Measurements from ENCODE around the gene FAM177B.
A peak's percentile ranks its signal among the peaks of the same experiment; 100 is the strongest.

Gene FAM177B
- total RNA-seq = 0 to 4.3 (median 0.56) reads per million in 17 experiments

DNA sequence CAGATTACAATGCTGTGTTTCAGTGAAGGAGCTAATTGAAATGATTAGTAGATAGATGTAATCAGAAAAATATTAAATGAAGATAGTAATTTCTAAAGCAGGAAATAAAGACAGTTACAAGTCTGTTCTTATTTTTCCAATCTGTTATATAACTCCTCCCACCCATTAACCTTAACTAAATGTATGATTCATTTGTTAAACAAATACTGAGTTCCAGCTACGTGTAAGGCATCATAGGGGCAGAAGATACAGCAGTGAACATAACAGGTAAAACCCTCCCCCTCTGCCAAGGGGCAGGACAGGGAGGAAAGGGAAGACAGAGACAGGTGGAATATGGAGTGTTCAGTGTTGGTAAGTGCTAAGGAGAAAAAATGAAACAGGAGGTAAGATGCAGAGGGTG is at the start of gene FAM177B:
Gene FAM177B, plus strand, starts transcription at position 231 of the 400 bp plus-strand sequence. CDS start 9,344 bp downstream, outside the sequence.
- no peak for DNase-seq

- DNase-seq = no peak
These were observed 46.0 kb upstream of the FAM177B start for GRCh38 chr1:222691016-222691415.

GRCh38 chr1:222694927-222695326 is 42.1 kb upstream of the FAM177B start:
- no peak for DNase-seq

DNA sequence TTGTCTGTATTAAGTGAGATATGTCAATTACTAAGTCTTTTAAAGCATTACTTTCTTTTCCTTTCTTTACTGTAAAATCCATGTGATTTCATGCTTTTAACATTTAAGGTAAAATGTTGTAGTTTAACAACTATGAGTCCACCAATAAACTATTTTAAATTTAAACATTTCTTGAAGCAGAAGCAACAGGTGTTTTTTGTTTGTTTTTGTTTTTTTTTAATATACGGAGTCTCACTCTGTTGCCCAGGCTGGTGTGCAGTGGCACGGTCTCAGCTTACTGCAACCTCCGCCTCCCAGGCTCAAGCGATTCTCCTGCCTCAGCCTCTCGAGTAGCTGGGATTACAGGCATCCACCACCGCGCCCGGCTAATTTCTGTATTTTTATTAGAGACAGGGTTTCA is 40.3 kb upstream of the FAM177B start:
- no peak for DNase-seq

DNA sequence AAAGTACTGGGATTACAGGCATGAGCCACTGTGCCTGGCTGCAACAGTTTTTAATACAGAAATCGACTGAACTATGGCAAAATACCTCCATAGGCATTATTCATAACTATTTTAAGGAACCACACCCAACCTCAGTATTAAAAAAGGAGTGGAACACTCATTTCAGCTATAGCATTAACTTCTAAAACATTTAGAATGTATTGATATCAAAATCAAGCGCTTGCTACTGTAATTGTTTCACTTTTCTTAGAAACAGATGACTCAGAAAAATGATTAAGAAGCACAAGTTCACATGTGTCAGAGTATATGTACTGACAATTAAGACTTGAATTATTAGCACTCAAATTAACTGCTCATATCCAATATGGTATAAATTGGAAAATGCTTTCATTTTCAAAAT is 39.8 kb upstream of the FAM177B start:
- no peak for DNase-seq

GRCh38 chr1:222697826-222698225 is 39.2 kb upstream of the FAM177B start:
- no peak for DNase-seq

DNA sequence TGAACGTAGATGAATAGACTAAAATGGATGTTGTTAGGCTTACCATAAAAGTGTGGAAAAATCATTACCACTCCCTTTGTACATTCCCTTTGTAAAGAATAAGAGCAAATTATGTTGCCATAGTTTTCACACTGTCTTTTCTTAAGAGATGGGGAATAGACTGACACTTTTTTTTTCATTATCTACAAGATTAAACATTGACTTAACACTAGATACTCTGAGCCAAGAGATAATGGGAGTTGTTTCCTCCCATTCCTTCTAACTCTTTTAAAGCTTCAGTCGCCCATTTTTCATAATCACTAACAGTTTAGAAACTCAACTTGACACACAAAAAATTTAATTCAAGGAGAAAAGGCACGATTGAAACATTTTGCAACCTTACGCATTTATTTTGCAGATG is 34.8 kb upstream of the FAM177B start:
- no peak for DNase-seq

DNA sequence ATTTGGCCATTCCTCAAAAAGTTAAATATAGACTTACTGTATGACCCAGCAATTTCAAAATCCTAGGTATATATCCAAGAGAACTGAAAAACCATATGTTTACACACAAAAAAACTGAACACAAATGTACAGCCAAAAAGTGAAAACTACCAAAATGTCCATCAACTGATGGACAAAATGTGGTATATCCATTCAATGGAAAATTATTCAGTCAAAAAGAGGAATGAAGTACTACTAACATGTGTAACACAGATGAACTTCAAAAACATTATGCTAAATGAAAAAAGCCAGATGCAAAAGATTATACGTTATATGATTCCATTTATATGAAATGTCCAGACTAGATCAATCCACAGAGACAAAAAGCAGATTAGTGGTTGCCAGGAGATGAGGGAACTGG is 32.7 kb upstream of the FAM177B start:
- no peak for DNase-seq

DNA sequence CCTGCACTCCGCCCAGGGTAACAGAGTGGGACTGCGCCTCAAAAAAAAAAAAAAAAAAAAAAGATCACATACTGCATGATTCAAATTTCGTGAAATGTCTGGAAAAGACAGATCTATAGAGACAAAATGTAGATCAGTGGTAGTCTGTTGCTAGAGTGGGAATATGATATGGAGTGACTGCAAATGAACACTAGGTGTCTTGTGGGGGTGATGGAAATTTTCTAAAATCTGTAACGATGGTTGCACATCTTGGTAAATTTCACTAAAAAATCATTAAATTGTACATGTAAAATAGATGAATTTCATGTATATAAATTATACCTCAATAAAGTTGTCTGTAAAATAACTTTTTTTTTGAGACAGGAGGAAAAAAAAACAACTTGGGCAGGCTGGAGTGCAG is 30.2 kb upstream of the FAM177B start:
- no peak for DNase-seq

- no peak for DNase-seq
These were observed 27.3 kb upstream of the FAM177B start for GRCh38 chr1:222709700-222710153.

- DNase-seq = peak; percentile 33 to 65 (median 46)
These were observed 25.4 kb upstream of the FAM177B start for GRCh38 chr1:222711319-222712252.

DNA sequence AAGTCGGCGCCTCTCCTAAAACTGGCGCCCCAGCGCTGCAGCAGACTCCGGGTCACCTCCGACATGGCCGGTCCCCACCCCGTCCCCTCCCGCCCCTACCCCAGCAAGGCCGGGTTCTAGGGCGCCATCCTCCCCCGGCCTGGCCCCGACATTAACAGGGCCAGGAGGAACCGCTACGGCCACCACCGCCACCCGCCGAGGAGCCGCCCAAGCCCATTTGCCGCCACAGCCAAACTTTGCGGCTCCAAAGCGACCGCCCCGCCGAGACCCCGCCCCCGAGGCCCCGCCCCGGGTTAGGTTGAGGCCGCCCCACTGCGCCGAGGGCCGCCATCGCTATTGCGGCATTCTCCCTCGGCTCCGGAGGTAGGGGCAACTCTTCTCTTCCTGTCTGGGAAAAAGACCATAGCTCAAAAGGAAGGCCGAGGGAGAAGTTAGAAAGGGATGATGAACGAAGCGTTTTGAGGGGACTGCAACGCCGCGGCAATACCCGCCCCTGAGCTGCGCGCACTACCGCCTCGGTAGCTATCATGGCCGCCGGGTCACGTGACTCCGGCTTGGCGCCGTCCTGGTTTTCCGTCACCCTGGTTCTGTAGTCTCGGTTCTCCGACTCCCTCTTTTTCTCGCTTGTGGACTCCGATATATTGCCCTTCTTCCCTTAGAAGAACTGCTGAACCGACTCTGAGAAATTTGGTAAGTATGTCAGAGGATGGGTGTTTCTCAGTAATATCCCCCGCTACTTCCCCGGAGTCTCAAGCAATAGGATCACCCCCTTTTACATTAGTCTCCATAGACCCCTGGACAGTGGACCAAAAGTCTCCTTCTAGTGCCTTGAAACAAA is 24.5 kb upstream of the FAM177B start, which contains the start of the genes AIDA and BROX:
Gene AIDA, minus strand, starts transcription at position 239 of the 838 bp plus-strand sequence. Its CDS starts 174 bp downstream, at position 65.
Gene BROX, plus strand, starts transcription at position 312 of the 838 bp plus-strand sequence. CDS start 3,136 bp downstream, outside the sequence.
- DNase-seq = peak; percentile 91 to 97 (median 94)

- DNase-seq = peak; percentile 94 to 97 (median 96)
These were observed 23.7 kb upstream of the FAM177B start for GRCh38 chr1:222713091-222713961.

- DNase-seq = no peak
These were observed 20.6 kb upstream of the FAM177B start for GRCh38 chr1:222716393-222716792.

- no peak for DNase-seq
These were observed 8.3 kb upstream of the FAM177B start for GRCh38 chr1:222728746-222729145.

GRCh38 chr1:222730866-222731265 is 6.1 kb upstream of the FAM177B start:
- peak in 2 of 4 experiments; percentile 6 to 19 for DNase-seq

DNA sequence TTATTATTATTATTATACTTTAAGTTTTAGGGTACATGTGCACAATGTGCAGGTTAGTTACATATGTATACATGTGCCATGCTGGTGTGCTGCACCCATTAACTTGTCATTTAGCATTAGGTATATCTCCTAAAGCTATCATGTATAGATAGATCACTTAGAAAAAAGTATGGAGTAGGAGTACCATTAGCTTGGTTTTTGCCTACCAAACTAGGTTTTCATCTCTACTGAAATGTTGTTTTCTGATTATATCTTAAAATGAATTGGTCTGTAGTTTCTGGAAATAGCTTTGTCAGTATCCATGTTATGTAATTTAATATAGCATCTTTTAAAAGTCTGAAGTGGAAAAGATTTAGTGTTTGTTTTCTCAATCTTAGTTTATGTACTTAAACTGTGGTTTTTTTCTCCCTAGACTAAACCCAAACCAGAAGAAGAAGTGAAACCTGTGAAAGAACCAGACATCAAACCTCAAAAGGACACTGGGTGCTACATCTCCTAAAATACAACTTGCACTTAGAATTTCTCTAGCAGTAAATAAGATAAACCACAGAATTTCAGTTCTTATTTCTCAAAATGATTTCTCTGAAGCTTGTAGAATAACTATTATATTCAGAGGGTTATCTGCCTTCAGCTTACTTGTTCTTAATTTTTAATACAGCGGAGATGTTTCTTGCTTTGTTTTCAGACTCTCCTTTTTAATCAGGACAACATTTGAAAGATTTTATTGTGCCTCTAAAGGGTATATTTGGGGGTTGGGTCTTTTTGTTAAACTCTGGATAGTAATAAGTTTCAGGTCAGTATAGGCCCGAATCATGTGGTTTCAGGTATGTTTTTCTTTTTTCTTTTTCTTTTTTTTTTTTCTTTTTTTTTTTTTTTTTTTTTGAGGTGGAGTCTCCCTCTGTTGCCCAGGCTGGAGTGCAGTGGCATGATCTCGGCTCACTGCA is 4.5 kb upstream of the FAM177B start:
- DNase-seq = peak; percentile 8 to 63 (median 26)

DNA sequence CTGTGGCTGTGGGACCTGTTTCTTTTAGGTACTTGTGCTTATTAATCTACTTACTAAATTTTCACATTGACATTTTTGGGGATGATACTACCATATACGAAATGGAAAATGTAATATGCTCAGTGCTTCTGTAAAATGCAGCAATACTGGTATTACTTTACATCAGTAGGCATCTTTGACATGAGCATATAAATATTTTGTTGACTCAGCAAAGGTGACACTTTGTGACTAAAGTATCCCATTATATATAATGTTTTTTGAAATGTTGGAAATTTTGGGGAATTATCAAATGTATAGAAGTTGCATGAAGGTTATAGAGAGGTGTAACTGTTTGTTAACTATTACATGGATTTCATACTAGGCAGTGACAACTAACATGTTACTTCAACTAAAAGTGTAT is 2.3 kb upstream of the FAM177B start:
- no peak for DNase-seq

- DNase-seq = no peak
These were observed 532 bp upstream of the FAM177B start for GRCh38 chr1:222736470-222736869.

- no peak for DNase-seq
These were observed 2.5 kb downstream of the FAM177B start for GRCh38 chr1:222739465-222739864.

DNA sequence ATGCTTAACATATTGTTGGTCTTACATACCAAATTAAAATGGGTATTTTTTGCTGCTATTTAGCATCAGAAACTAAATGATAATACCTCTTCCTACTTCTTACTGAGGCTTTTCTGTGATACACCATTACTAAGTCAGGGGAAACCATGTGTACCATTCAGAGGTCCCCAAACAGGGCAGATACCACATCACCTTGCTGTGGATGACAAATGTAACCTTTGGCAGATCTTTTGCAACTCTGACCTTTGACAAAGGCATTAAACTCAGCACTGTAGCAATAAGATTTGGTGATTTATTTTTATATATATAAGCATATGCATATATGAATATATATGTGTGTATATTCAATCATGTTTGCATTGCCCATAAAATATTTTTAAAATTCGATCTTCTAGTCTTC is 2.9 kb downstream of the FAM177B start:
- DNase-seq = no peak
